HG02798 (cell line): ENCODE results near the gene STPG1.

Source experiments
- ATAC-seq: cut with Tn5 transposase; IDR thresholded peaks from one replicate; pipeline ENCODE4 v1.9.1; 2021; ENCODE audit warnings: mild to moderate bottlenecking; ENCODE audit not compliant: unreplicated experiment, poor library complexity

The STPG1 gene

DNA sequence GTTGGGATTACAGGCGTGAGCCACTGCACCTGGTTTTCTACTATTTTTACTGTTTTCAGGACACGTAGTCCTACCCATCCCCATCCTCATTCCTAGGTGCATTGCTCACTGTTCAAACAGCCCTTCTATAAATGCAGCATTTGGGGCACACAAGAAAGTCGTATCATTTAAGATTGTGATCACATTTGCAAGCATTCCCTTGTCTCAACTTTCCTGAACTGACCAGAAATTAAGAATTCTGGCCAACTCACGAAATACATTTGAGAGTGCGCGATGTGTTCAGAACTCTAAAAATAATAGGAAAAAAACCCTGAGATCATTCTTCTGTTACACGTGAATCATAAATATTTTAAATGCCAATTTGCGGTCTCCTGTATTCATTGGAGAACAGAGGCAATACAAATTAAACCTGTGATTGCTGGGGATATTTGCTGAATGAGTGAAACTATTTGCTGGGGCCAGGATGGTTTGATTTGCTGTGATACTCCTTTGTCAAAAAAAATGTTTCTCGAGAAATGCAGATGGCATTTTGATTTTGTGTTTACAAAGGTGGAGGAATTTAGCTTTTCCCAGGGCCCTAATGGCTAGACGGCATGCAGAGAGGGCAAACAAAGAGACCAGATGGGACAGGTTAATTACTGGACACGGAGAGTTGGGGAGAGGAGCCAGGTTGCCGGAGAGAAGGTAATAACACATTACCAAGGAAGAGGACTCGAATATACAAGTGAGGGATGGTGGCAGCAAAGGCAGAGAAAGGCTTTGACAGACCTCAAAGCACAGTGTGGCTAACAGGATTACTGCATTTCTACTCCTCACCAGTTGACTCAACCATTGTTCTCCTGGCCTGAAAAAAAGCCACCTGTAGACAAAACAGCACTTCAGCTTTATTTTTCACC lies 38.4 kb downstream of the STPG1 start:
- ATAC-seq, result no peak

GRCh38 chr1:24373710-24374109 lies 39.9 kb downstream of the STPG1 start:
- ATAC-seq, result no peak

GRCh38 chr1:24373044-24373443 lies 40.5 kb downstream of the STPG1 start:
- no peak for ATAC-seq

DNA sequence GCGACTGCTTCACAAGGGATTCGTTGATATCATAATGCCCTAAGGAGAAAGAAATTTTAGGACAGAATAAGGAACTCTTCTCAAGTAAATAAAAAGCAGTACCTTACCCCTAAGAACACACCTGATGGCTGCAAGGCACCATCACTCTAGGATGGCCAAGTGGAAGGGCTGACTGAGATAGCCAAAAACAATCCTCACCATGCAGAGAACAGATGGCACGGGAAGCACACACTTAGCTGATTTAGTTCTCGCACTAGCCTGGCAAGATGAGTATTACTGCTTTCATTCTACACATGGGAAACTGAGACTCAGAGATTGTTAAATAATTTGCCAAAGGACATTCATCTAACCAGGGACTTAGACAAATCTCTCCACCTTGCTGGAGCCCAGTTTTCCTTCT lies 43.8 kb downstream of the STPG1 start:
- ATAC-seq, result no peak

DNA sequence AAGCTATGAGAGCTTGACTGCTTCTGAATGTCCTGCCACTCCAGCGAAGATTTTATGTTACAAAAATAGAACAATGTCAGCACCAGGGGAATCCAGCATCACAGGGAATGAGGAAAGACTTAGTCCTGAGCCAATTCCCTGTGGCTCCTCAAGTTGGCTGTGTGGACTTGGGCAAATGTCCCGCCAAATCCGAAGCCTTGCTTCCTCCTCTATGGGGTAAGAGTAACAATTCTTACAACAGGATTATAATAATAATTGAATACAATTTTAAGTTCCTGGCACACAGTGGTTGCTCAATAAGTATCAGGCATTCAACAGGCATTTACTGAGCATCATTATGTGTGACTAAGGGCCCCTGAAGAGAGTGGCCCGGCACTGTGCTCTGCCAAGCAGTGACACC lies 44.4 kb downstream of the STPG1 start:
- ATAC-seq, result no peak

DNA sequence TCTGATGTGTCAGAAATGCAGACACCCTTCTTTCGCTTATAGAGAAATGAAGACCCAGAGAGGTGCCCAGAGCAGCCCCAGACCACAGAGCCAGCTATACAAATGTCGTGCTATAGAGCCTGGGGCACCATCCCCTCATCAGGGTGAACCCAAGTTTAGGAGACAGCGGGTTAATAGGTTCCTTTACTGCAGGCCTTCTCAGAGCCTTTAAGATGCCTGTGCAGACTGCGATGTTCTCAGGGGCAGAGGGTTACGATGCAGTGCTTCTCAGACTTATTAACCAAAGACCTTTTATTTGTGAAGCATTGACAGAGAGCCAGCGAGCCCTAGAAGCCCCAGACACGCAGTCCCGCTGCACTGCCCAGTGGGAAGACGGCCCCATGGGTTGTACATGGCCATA lies 46.9 kb downstream of the STPG1 start:
- ATAC-seq, result no peak

- ATAC-seq, result peak; percentile 55
Observed at GRCh38 chr1:24364975-24365678, 48.5 kb downstream of the STPG1 start.

DNA sequence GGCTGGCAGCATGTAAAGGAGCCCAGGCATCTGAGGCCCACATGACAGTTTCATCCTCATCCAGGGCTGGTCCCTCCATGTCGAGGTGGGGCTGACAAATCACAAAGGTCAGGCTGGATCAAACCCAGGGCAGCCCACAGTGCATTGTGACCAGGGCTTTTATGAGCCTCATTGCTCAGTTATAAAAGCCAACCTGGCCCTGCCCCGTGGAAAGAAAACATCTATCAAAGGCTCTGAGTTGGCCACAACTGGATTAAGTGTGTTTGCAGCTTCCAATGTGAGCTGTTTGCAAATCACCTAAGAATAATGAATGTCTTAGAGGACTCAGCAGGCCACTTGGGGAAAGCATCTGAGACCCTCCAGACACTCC lies 49.0 kb downstream of the STPG1 start:
- ATAC-seq, result no peak

DNA sequence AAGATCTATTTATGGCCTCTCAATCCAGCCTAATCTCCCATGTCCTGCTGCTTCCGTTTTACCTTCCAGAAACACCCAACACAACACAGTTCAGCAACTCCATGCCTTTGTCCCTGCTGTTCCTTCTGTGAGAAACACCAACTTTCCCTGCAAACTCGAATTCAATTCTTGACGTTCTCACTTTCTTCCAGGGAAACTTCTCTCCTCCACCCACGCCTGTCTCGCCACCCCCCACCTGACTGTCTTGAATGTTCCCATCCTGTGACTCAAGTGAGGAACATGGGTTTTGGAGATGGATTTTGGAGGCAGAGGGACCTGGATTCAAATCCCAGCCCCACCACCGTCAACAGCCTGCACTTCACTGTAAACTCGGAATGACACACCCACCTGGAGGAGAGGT lies 49.6 kb downstream of the STPG1 start:
- no peak for ATAC-seq

DNA sequence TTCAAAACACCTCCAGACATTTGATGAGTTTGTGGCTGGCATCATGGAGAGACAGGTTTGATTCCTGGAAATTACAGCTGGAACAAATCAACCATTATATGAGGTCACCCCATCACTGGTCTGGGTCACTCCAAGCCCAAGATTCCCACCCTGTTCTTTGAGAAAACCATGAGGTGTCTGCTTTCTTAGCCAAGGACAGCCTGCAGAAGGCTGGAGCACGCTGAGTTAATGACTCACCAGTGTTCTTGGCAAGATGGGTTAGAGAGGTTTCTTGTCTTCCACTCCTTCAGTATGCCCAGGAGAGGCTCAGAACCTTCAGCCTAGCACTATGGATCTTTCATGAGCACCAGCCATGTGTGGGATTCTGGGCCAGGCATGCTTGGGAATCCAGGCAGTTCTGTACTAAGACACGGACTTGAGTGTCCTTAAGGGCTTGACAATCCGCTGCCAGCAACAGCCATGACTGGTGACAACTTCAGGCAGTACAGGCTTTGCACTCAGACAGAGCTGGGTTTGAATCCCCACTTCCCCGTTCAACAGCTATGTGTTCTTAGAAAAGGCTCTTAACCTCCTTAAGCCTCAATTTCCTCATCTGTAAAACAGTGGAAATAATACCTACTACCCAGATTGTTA lies 50.5 kb downstream of the STPG1 start:
- no peak for ATAC-seq

DNA sequence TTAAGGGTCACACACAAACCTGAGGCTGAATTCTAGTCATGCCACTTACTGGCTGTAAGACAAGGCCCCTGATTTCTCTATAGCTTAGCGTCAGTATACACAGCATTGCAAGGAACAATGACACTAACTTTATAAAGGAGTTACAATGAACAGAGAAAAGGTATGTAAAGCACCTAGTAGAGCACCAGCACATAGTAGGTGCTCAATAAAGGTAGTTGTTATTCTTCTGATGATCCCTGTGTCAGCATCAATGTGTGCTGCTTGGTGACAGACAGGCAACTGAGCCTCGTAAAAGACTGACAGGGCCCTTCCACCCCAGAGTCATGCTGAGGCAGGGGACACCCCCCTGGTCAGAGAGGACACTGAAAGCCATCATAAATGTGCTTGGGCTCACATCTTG lies 51.2 kb downstream of the STPG1 start:
- no peak for ATAC-seq

DNA sequence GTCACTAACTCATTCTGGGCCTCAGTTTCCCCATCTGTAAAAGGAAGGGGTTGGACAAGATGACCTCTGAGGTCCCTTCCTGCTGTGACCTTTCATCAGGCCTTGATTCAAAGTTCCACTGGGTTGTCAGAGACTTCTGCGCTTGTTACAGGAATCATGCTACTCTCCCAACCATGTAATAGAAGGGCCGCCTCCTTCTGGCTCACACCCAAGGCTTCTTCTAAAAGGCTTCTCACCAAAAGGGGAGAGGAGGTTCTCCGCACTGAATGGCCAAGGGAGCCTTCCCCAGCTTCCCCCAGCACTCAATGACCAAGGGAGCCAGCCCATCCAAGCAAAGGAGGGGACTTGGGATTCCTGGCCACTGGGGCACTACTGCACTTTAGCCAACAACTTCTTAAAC lies 51.8 kb downstream of the STPG1 start:
- ATAC-seq, result no peak

DNA sequence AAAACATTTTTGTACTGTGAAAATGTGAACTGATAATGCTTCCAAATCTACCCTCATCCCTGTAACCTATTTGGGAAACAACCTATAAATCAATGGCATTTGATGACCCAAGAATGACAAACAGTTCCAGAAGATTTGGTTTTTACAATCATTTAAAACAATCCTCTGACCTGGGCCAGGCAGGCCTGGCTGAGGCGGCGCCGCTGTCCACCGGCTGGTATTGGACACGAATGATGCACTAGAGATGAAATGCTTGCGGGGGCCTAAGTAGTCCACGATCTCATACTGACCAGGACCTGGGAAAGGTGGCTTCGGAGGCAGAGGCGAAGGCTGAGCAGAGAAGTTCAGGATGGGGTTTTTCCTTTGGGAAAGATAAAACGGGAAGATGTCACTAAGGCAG lies 52.9 kb downstream of the STPG1 start:
- no peak for ATAC-seq

DNA sequence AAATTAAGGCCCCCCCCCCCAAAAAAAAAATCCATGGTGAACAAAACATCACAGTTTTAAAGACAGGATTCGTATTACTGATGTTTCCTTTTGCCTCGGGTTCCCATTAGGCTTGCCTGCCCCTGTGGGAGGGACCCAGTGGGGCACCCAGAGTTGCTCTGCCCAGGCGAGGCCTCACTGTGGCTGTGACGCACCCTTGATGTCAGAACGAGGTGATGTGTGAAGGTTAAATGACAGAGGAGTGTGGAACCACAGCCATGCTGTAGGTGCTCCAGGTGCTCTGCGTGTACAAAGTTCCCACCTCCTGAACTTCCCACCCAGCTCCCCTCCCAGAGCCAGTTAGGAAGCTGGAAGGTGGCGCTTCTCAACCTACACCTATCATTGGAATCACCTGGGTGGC lies 56.5 kb downstream of the STPG1 start:
- no peak for ATAC-seq

GRCh38 chr1:24355466-24355865 lies 58.1 kb downstream of the STPG1 start:
- no peak for ATAC-seq

- no peak for ATAC-seq
Observed at GRCh38 chr1:24353292-24353891, 60.2 kb downstream of the STPG1 start.

- ATAC-seq, result no peak
Observed at GRCh38 chr1:24351918-24352627, 61.5 kb downstream of the STPG1 start.

GRCh38 chr1:24351247-24351646 lies 62.3 kb downstream of the STPG1 start:
- ATAC-seq, result no peak

DNA sequence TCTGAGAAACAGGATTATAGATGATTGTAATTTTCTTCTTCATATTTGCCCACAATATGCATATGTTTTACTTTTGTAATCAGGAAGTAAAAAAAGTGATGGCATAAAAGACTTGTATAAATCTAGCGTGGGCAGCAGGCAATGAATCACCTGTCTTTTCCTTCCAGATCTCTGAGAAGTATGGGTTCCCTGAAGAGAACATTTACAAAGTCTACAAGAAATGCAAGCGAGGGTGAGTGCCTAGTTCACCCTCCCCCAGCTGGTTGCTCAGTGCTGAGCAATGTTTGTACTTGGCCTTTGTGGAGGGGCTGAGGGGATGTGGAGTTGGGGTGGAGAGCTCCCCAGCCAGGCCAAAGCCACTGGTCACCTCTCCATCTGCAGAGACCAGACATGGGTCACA lies 63.7 kb downstream of the STPG1 start:
- ATAC-seq, result no peak

GRCh38 chr1:24348196-24348595 lies 65.4 kb downstream of the STPG1 start:
- no peak for ATAC-seq
